ENCODE results near the gene FGFR3.
"Not testable (repeated sequence)": the region's sequence is repeated elsewhere in the genome, so short reads cannot be mapped to it uniquely, and the experiment has no call there.

Gene FGFR3

GRCh38 chr4:1843852-1844251, 50.8 kb downstream of the FGFR3 start:
- peak; percentile 11 to 20 for DNase-seq

GRCh38 chr4:1844618-1845017, 51.5 kb downstream of the FGFR3 start:
- not testable (repeated sequence) for DNase-seq

GRCh38 chr4:1846580-1846979, 53.5 kb downstream of the FGFR3 start:
- no peak for DNase-seq

- no peak for DNase-seq
These were observed 57.2 kb downstream of the FGFR3 start for GRCh38 chr4:1850276-1850675.

GRCh38 chr4:1851160-1851559, 58.1 kb downstream of the FGFR3 start:
- no peak for DNase-seq

GRCh38 chr4:1851575-1852410, 58.7 kb downstream of the FGFR3 start:
- DNase-seq, result no peak

GRCh38 chr4:1852904-1853623, 60.0 kb downstream of the FGFR3 start:
- no peak for DNase-seq

- DNase-seq, result no peak
These were observed 61.7 kb downstream of the FGFR3 start for GRCh38 chr4:1854752-1855151.

- DNase-seq, result no peak
These were observed 62.4 kb downstream of the FGFR3 start for GRCh38 chr4:1855333-1856070.

GRCh38 chr4:1856071-1856942, 63.2 kb downstream of the FGFR3 start, which contains the start of gene LETM1:
Gene LETM1 (minus strand): TSS chr4:1856156. CDS start chr4:1855950, 206 bp downstream.
- peak; percentile 94 to 96 for DNase-seq

- no peak for DNase-seq
These were observed 64.0 kb downstream of the FGFR3 start for GRCh38 chr4:1856943-1857699.

GRCh38 chr4:1857931-1858330, 64.8 kb downstream of the FGFR3 start:
- DNase-seq, result no peak
